ENCODE data around the gene KLK2.

KLK2 gene

DNA sequence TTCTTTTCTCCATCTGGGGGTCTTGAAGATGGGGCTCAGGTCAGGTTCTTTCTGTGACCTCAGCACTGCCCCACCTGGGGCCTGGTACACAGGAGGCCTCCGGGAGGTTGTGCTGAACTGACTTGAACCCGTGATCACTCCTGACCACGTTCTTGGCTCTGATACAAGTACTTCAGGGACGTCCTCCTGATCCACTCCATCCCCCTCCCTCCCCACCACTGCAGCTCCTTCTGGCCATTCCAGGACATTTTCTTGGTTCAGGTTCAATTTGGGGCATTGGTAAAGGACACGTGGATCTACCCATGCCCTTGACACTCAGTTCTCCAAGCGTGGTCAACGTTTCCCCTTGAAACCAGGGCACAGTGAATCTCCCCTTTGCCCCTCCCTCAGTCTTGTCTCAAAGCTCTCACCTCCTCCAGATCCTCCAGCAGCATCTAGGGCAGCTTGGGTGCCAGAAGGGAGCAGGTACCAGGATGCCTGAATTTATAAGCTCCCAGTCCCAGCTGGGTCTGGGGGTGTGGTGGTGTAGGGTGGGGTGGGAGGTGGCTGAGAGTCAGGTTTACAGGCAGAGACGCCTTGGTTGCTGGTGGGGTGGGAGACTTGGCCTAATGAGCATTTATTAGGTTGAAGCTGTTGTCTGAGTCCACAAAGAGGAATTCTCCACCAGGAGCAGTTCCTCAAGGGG lies 40.0 kb upstream of the KLK2 start, which contains the start of gene KLK15:
TSS of gene KLK15 (minus strand) at position 458 of the 685 bp plus-strand sequence. CDS start 2,082 bp downstream, outside the sequence.
- no peak for DNase-seq (ENCODE audit: low read depth)
- no peak within 1 kb of the TSS for H3K4me3 ChIP-seq (ENCODE audit: low read length)
- TF ChIP-seq CTCF (conservative IDR thresholded peaks at IDR 0.05; ENCODE audit: low read depth, low read length): no peak

- no peak overlapping the region for H3K4me3 ChIP-seq (ENCODE audit: low read length)
- TF ChIP-seq CTCF (conservative IDR thresholded peaks at IDR 0.05; ENCODE audit: low read depth, low read length): no peak
- no peak for DNase-seq (ENCODE audit: low read depth)
Measured at GRCh38 chr19:50833802-50834167, 39.5 kb upstream of the KLK2 start.

GRCh38 chr19:50835103-50835784 lies 38.0 kb upstream of the KLK2 start:
- no peak for DNase-seq (ENCODE audit: low read depth)
- H3K4me3 ChIP-seq (ENCODE audit: low read length): peak overlapping the region; percentile 64
- no peak for TF ChIP-seq CTCF (conservative IDR thresholded peaks at IDR 0.05; ENCODE audit: low read depth, low read length)

DNA sequence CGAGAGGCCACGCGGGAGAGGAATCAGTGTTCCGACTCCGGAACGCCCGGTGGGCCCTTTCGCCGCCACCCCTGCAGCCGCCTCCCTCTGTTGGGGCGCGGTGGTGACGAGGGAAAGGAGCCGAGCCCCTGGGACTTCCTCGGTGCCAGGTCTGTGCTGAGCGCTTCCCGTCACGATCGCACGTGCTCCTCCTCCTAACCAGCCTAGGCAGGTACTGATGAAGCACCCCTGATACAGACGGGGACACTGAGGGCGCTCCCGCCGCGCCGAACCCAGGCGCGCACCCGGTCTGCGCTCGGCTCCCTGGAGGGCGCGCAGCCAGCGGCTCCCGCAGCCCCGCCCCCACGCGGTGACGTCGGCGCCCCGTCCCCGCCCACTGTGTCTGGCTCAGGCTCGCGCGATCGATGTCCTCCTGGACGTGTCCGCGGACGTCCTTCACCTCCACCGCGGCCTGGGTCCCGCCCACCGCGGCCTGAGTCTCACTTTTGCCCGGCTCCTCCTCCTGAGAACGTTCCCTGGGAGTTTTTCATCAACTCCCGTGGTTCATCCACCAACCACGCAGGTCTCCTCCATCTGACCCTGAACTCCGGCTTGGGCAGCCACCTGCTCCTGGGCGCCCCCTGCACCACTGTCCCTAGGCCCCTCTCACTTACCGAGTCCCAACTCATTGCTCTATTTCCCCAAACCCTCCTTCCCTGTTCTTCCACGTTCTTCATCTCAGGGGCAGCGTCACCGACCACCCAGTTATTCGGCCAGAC lies 37.3 kb upstream of the KLK2 start:
- no peak for DNase-seq (ENCODE audit: low read depth)
- TF ChIP-seq CTCF (conservative IDR thresholded peaks at IDR 0.05; ENCODE audit: low read depth, low read length): peak; percentile 16
- H3K4me3 ChIP-seq (ENCODE audit: low read length): peak overlapping the region; percentile 64

DNA sequence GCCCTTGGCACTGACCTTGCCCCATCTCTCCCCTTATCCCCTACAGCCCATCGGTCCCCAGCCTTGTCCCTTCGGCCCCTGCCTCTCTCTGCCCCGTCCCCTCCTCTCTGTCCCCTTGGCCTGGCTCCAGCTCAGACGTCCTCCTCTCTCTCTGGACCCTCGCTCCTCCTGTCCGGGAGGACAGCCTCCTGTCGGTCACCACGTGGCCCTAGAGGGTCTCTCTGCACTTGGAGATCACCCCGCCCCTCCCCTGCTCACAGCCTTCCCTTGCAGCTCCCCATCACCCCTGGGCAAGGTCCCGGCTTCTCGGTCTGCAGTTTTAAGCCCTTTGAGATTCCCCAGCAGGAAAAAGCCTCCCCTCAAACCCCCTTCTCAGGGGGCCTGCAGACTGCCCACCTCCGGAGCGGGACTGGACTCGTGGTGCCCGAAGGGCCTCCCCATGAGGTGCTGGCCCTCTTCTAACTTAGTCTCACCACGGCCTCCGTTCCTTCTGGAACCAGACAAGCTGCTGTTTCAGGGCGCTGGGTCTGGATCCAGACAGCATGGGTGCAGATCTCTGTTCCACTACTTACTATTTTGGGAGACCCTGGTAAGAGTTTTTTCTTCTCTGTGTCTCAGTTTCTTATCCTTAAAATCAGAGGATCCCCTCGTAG lies 36.6 kb upstream of the KLK2 start:
- DNase-seq (ENCODE audit: low read depth): no peak
- no peak for TF ChIP-seq CTCF (conservative IDR thresholded peaks at IDR 0.05; ENCODE audit: low read depth, low read length)
- H3K4me3 ChIP-seq (ENCODE audit: low read length): no peak overlapping the region

DNA sequence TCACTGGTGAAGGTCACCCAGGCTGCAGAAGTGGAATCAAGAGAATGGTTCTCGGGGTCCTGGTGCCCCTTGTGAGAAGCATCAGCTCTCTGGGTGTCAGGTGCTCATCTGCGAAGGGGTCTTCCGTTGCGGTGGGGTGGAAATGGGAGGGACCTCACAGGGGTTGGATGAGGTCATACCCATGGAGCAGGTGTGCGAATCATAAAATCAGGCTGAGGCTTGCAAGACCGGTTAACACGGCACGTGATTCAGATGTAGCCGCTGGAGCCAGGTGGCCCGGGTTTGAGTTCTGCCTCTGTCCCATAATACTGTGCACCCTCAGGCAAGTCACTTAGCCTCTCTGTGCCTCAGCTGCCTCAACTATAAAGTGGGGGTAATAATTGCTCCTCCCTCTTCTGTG lies 35.9 kb upstream of the KLK2 start:
- H3K4me3 ChIP-seq (ENCODE audit: low read length): no peak overlapping the region
- DNase-seq (ENCODE audit: low read depth): no peak
- no peak for TF ChIP-seq CTCF (conservative IDR thresholded peaks at IDR 0.05; ENCODE audit: low read depth, low read length)
